Measurements from ENCODE around the gene OR1N1.

GRCh38 chr9:122527193-122527592, at the start of gene OR1N1:
- no peak for TF ChIP-seq HDGF (IDR thresholded peaks at IDR 0.05; ENCODE audit: borderline replicate concordance)
- no peak for TF ChIP-seq ARNT (IDR thresholded peaks at IDR 0.05)
- no peak for TF ChIP-seq PKNOX1 (IDR thresholded peaks at IDR 0.05)

Measured in HEK293T (cell line).